HG03439 (cell line): ENCODE data around the gene PCIF1.
"Not testable (repeated sequence)": the region's sequence is repeated elsewhere in the genome, so short reads cannot be mapped to it uniquely, and the experiment has no call there.

Experiments used
- ATAC-seq: cut with Tn5 transposase; IDR thresholded peaks from one replicate; pipeline ENCODE4 v1.9.1; 2021; ENCODE audit warnings: mild to moderate bottlenecking, moderate library complexity; ENCODE audit not compliant: unreplicated experiment

The PCIF1 gene

GRCh38 chr20:45946149-45946970 lies 11.9 kb downstream of the PCIF1 start:
- no peak for ATAC-seq

- ATAC-seq = no peak
Observed at GRCh38 chr20:45947110-45947866, 12.8 kb downstream of the PCIF1 start.

- ATAC-seq = no peak
Observed at GRCh38 chr20:45948261-45948733, 13.8 kb downstream of the PCIF1 start.

- no peak for ATAC-seq
Observed at GRCh38 chr20:45948742-45949541, 14.5 kb downstream of the PCIF1 start.

GRCh38 chr20:45949542-45950329 lies 15.3 kb downstream of the PCIF1 start:
- no peak for ATAC-seq

- no peak for ATAC-seq
Observed at GRCh38 chr20:45950330-45950646, 15.8 kb downstream of the PCIF1 start.

- ATAC-seq = no peak
Observed at GRCh38 chr20:45951925-45952834, 17.7 kb downstream of the PCIF1 start.

- no peak for ATAC-seq
Observed at GRCh38 chr20:45952861-45953260, 18.4 kb downstream of the PCIF1 start.

GRCh38 chr20:45953672-45954071 lies 19.2 kb downstream of the PCIF1 start:
- ATAC-seq = no peak

GRCh38 chr20:45956326-45956725 lies 21.8 kb downstream of the PCIF1 start:
- ATAC-seq = not testable (repeated sequence)

GRCh38 chr20:45957021-45957941 lies 22.8 kb downstream of the PCIF1 start:
- no peak for ATAC-seq

- ATAC-seq = no peak
Observed at GRCh38 chr20:45958593-45958992, 24.1 kb downstream of the PCIF1 start.

- no peak for ATAC-seq
Observed at GRCh38 chr20:45959126-45959525, 24.6 kb downstream of the PCIF1 start.

- ATAC-seq = no peak
Observed at GRCh38 chr20:45959956-45960630, 25.6 kb downstream of the PCIF1 start.

- ATAC-seq = no peak
Observed at GRCh38 chr20:45962031-45962755, 27.7 kb downstream of the PCIF1 start.

GRCh38 chr20:45963059-45964005 lies 28.8 kb downstream of the PCIF1 start:
- no peak for ATAC-seq
